Epithelial cell of esophagus (primary cell): ENCODE measurements around the gene KRTAP4-9.
A peak's percentile ranks its signal among the peaks of the same experiment; 100 is the strongest.
"Not testable (repeated sequence)": the region's sequence is repeated elsewhere in the genome, so short reads cannot be mapped to it uniquely, and the experiment has no call there.

Experiments
- DNase-seq: peaks from one replicate; pipeline ENCODE4 v3.0.0; 2010; ENCODE audit warnings: low read depth
- H3K4me3 ChIP-seq: 2 replicates; pipeline ENCODE4 v1.5.1; 2011; ENCODE audit warnings: mild to moderate bottlenecking, low read length, control low read depth
- TF ChIP-seq, protein P1 (sequence below): IDR thresholded peaks from 2 replicates; pipeline ENCODE4 v1.5.1; 2011; ENCODE audit warnings: low read depth, mild to moderate bottlenecking, low read length, control low read depth, inconsistent platforms; ENCODE audit not compliant: insufficient read depth; ENCODE audit errors: missing control alignments

KRTAP4-9 gene

GRCh38 chr17:41105347-41105746, at the start of gene KRTAP4-9:
Gene KRTAP4-9 (plus strand): TSS chr17:41105389. CDS start chr17:41105389, 0 bp downstream.
- DNase-seq: not testable (repeated sequence)

GRCh38 chr17:41057547-41057946, 47.6 kb upstream of the KRTAP4-9 start:
- TF ChIP-seq, protein P1, sequence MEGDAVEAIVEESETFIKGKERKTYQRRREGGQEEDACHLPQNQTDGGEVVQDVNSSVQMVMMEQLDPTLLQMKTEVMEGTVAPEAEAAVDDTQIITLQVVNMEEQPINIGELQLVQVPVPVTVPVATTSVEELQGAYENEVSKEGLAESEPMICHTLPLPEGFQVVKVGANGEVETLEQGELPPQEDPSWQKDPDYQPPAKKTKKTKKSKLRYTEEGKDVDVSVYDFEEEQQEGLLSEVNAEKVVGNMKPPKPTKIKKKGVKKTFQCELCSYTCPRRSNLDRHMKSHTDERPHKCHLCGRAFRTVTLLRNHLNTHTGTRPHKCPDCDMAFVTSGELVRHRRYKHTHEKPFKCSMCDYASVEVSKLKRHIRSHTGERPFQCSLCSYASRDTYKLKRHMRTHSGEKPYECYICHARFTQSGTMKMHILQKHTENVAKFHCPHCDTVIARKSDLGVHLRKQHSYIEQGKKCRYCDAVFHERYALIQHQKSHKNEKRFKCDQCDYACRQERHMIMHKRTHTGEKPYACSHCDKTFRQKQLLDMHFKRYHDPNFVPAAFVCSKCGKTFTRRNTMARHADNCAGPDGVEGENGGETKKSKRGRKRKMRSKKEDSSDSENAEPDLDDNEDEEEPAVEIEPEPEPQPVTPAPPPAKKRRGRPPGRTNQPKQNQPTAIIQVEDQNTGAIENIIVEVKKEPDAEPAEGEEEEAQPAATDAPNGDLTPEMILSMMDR: no peak
- H3K4me3 ChIP-seq: no peak overlapping the region
- DNase-seq: no peak

More at GRCh38 chr17:41105347-41105746, at the start of gene KRTAP4-9:
- not testable (repeated sequence) for H3K4me3 ChIP-seq

DNA sequence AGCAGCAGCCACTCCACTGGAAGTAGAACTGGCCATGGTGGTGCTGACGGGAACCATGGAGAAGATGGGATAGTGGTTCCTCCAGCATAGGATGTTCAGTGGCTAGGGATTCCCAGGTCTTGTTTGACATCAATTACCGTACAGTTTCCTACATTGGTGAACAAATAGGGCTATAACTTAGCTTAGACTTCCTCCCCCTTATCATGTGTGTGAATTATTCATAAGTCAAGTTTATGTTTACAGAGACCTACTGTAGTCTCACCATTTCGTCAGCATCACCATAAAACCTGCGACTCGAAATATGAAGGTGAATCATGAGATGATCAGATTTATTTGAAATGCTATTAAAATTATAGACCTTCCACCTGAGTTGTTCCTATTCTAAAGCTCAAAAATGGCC, 46.4 kb upstream of the KRTAP4-9 start:
- no peak overlapping the region for H3K4me3 ChIP-seq
- TF ChIP-seq, protein P1: no peak
- DNase-seq: peak; percentile 24

- DNase-seq: peak; percentile 75
- H3K4me3 ChIP-seq: not testable (repeated sequence)
These were observed 45.7 kb upstream of the KRTAP4-9 start for GRCh38 chr17:41059276-41060051.

GRCh38 chr17:41060052-41060604, 45.1 kb upstream of the KRTAP4-9 start, which contains the start of gene KRTAP2-3:
Gene KRTAP2-3 (minus strand): TSS chr17:41060114. CDS start chr17:41060050, 64 bp downstream.
- DNase-seq: peak; percentile 97
- TF ChIP-seq, protein P1: no peak
- no peak within 1 kb of the TSS for H3K4me3 ChIP-seq

GRCh38 chr17:41061964-41062363, 43.2 kb upstream of the KRTAP4-9 start:
- H3K4me3 ChIP-seq: no peak overlapping the region
- TF ChIP-seq, protein P1: no peak
- DNase-seq: peak; percentile 59

DNA sequence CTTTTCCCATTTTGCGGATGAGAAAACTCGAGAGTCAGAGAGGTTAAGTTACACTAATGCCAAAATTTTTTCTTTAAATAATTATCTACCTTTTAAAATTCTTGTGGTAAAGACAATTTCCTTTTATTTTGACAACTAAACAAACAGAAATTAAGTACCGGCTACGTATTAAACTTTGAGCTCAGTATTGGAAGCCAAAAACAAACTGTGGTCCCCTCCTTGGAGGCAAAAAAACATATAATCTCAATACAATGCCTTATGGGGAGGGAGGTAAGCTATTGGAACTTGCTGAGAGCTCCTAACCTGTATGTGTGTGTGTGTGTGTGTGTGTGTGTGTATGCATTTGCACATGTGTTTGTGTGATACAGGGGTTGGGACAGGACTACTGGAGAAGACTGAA, 41.7 kb upstream of the KRTAP4-9 start:
- TF ChIP-seq, protein P1: no peak
- no peak overlapping the region for H3K4me3 ChIP-seq
- no peak for DNase-seq

GRCh38 chr17:41064301-41064700, 40.9 kb upstream of the KRTAP4-9 start:
- no peak for DNase-seq
- no peak overlapping the region for H3K4me3 ChIP-seq
- TF ChIP-seq, protein P1: no peak

GRCh38 chr17:41065016-41065689, 40.0 kb upstream of the KRTAP4-9 start:
- not testable (repeated sequence) for H3K4me3 ChIP-seq, DNase-seq
